ENCODE data around the gene GRIN2C.

GRCh38 chr17:74833501-74834377, 25.9 kb downstream of the GRIN2C start:
- TF ChIP-seq, protein P1, sequence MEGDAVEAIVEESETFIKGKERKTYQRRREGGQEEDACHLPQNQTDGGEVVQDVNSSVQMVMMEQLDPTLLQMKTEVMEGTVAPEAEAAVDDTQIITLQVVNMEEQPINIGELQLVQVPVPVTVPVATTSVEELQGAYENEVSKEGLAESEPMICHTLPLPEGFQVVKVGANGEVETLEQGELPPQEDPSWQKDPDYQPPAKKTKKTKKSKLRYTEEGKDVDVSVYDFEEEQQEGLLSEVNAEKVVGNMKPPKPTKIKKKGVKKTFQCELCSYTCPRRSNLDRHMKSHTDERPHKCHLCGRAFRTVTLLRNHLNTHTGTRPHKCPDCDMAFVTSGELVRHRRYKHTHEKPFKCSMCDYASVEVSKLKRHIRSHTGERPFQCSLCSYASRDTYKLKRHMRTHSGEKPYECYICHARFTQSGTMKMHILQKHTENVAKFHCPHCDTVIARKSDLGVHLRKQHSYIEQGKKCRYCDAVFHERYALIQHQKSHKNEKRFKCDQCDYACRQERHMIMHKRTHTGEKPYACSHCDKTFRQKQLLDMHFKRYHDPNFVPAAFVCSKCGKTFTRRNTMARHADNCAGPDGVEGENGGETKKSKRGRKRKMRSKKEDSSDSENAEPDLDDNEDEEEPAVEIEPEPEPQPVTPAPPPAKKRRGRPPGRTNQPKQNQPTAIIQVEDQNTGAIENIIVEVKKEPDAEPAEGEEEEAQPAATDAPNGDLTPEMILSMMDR (IDR thresholded peaks at IDR 0.05; ENCODE audit: insufficient read depth, low read length, poor library complexity, severe bottlenecking), result no peak
- TF ChIP-seq EZH2phosphoT487 (conservative IDR thresholded peaks at IDR 0.05; ENCODE audit: low read length), result no peak

Data from SU-DHL-6 (cell line).